Panc1 (cell line): ENCODE results near the gene SDK1. TPM values are rescaled to one million over a fixed set of nuclear protein-coding genes. Genes with fewer than 3 reads are reported as not detected.
"Not testable (repeated sequence)": the region's sequence is repeated elsewhere in the genome, so short reads cannot be mapped to it uniquely, and the experiment has no call there.

Source experiments
- ATAC-seq: fragments of 200-7000 bp; cut with Tn5 transposase; 2 replicates; pipeline ENCODE4 v1.9.1; 2020; ENCODE audit warnings: mild to moderate bottlenecking, moderate library complexity
- BruUV-seq: library from RNA; stranded (reverse); fragments of 400-500 nt; replicated peaks from 2 replicates; lab custom pipeline; 2021; lab: Mats Ljungman, UMichigan
- CTCF ChIA-PET: fragments of 300-600 bp; sonication (Branson Sonifier 250); formaldehyde crosslinking; loops from one replicate; lab custom pipeline; 2022; ENCODE audit warnings: antibody characterized with exemption; lab: Charles Lee
- POLR2A ChIA-PET: fragments of 300-600 bp; sonication (Branson Sonifier 250); formaldehyde crosslinking; loops from one replicate; lab custom pipeline; 2022; ENCODE audit warnings: antibody characterized with exemption; lab: Charles Lee
- DNase-seq: peaks from one replicate; pipeline ENCODE4 v3.0.0-alpha.2; 2010; ENCODE audit warnings: low read depth, low spot score
- H3K27ac ChIP-seq: 2 replicates; pipeline ENCODE4 v1.5.1; 2011; ENCODE audit warnings: mild to moderate bottlenecking, low read length, inconsistent platforms
- H3K27me3 ChIP-seq: fragments of 200-500 bp; sonication (Bioruptor generic); 2 replicates; pipeline ENCODE4 v1.6.0; 2014; ENCODE audit warnings: low read length, inconsistent platforms; ENCODE audit not compliant: control insufficient read depth, insufficient read depth
- H3K36me3 ChIP-seq: fragments of 200-500 bp; sonication (Bioruptor generic); 2 replicates; pipeline ENCODE4 v1.5.1; 2014; ENCODE audit warnings: inconsistent platforms, mild to moderate bottlenecking, low read length, moderate library complexity; ENCODE audit not compliant: control insufficient read depth, insufficient read depth
- H3K4me1 ChIP-seq: 2 replicates; pipeline ENCODE4 v1.5.1; 2011; ENCODE audit warnings: inconsistent platforms, mild to moderate bottlenecking, low read length, moderate library complexity; ENCODE audit not compliant: control insufficient read depth, insufficient read depth
- H3K4me3 ChIP-seq, 2 experiments: 2 replicates each; pipeline ENCODE4 v1.5.1; 2011 to 2012; ENCODE audit warnings: low read depth in 2 of 2, low read length in 2 of 2, mild to moderate bottlenecking in 2 of 2, inconsistent platforms in 1 of 2, moderate library complexity in 1 of 2
- H3K9me3 ChIP-seq: fragments of 200-500 bp; sonication (Bioruptor generic); 2 replicates; pipeline ENCODE4 v1.5.1; 2014; ENCODE audit warnings: low read depth, mild to moderate bottlenecking, inconsistent platforms, low read length, moderate library complexity; ENCODE audit not compliant: control insufficient read depth, insufficient read depth
- POLR2AphosphoS5 ChIP-seq: IDR thresholded peaks from 2 replicates; pipeline ENCODE4 v1.6.1; 2012; ENCODE audit warnings: mild to moderate bottlenecking, low read depth, low read length, moderate library complexity
- SIN3A ChIP-seq: IDR thresholded peaks from 2 replicates; pipeline ENCODE4 v1.6.1; 2012; ENCODE audit warnings: low read depth, mild to moderate bottlenecking, low read length, moderate library complexity, borderline replicate concordance; ENCODE audit not compliant: insufficient read depth
- TCF7L2 ChIP-seq: IDR thresholded peaks from 2 replicates; pipeline ENCODE4 v1.6.1; 2011; ENCODE audit warnings: mild to moderate bottlenecking, low read depth, low read length, inconsistent platforms
- in situ Hi-C: cut with HindIII; loops from 2 replicates; pipeline ENCODE4 v1.10.0; 2016; ENCODE audit warnings: low sequenced_read_pairs, low pct_unique_long_range_greater_than_20kb
- intact Hi-C: fragments of 100-400 bp; cut with micrococcal nuclease; formaldehyde crosslinking; loops from one replicate; pipeline ENCODE4 v1.10.0; 2022; ENCODE audit not compliant: unreplicated experiment
- total RNA-seq: library from RNA; stranded (reverse); gene quantifications from one replicate; pipeline ENCODE4 v1.2.1, GENCODE V29; 2021; ENCODE audit not compliant: unreplicated experiment
- TF ChIP-seq, protein P1 (sequence below), 2 experiments: IDR thresholded peaks; 2 replicates each; pipeline ENCODE4 v1.6.1; 2011 to 2012; ENCODE audit warnings: low read depth in 2 of 2, control low read depth in 1 of 2, low read length in 1 of 2, mild to moderate bottlenecking in 1 of 2, moderate library complexity in 1 of 2; ENCODE audit not compliant: insufficient read depth in 1 of 2
- TF ChIP-seq, protein P2 (sequence below): fragments of 450-650 bp; IDR thresholded peaks from 2 replicates; pipeline ENCODE4 v1.5.1; 2017; ENCODE audit warnings: mild to moderate bottlenecking

SDK1 gene
- total RNA-seq, 1 experiment from 2014 or later, result 47.4 TPM

DNA sequence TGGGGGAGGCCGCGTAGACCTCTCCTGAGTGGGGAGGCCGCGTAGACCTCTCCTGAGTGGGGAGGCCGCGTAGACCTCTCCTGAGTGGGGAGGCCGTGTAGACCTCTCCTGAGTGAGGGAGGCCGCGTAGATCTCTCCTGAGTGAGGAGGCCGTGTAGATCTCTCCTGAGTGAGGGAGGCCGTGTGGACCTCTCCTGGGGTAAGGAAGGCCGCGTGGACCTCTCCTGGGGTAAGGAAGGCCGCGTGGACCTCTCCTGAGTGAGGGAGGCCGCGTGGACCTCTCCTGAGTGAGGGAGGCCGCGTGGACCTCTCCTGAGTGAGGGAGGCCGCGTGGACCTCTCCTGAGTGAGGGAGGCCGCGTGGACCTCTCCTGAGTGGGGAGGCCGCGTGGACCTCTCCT is 963.2 kb downstream of the SDK1 start:
- H3K9me3 ChIP-seq, CTCF ChIA-PET, H3K27ac ChIP-seq, ATAC-seq, in situ Hi-C loops, H3K27me3 ChIP-seq, H3K4me1 ChIP-seq, BruUV-seq, DNase-seq, intact Hi-C loops, H3K36me3 ChIP-seq, H3K4me3 ChIP-seq: not testable (repeated sequence)
- POLR2A ChIA-PET, result interaction anchor here (0.6 kb wide), 1 partner anchor 59 kb away, joined by 7 read pairs; no protein-coding TSS in a partner anchor

DNA sequence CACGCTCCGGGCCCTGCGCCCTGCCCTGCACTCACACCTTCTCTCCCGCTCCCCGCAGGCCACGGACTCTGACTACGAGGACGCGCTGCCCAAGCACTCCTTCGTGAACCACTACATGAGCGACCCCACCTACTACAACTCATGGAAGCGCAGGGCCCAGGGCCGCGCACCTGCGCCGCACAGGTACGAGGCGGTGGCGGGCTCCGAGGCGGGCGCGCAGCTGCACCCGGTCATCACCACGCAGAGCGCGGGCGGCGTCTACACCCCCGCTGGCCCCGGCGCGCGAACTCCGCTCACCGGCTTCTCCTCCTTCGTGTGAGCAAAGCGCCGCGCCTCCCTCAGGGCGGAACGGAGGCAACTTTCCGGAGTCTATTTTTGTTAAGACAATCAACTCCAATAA is 964.0 kb downstream of the SDK1 start:
- H3K4me1 ChIP-seq, result no peaks in the 10 kb centered on the region
- H3K27ac ChIP-seq, result no peak overlapping the region
- no peaks in the 10 kb centered on the region for H3K9me3 ChIP-seq
- TF ChIP-seq TCF7L2, result no peak
- no peak for TF ChIP-seq POLR2AphosphoS5
- no peak for TF ChIP-seq SIN3A
- TF ChIP-seq, protein P1, sequence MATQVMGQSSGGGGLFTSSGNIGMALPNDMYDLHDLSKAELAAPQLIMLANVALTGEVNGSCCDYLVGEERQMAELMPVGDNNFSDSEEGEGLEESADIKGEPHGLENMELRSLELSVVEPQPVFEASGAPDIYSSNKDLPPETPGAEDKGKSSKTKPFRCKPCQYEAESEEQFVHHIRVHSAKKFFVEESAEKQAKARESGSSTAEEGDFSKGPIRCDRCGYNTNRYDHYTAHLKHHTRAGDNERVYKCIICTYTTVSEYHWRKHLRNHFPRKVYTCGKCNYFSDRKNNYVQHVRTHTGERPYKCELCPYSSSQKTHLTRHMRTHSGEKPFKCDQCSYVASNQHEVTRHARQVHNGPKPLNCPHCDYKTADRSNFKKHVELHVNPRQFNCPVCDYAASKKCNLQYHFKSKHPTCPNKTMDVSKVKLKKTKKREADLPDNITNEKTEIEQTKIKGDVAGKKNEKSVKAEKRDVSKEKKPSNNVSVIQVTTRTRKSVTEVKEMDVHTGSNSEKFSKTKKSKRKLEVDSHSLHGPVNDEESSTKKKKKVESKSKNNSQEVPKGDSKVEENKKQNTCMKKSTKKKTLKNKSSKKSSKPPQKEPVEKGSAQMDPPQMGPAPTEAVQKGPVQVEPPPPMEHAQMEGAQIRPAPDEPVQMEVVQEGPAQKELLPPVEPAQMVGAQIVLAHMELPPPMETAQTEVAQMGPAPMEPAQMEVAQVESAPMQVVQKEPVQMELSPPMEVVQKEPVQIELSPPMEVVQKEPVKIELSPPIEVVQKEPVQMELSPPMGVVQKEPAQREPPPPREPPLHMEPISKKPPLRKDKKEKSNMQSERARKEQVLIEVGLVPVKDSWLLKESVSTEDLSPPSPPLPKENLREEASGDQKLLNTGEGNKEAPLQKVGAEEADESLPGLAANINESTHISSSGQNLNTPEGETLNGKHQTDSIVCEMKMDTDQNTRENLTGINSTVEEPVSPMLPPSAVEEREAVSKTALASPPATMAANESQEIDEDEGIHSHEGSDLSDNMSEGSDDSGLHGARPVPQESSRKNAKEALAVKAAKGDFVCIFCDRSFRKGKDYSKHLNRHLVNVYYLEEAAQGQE (IDR thresholded peaks at IDR 0.05; ENCODE audit: insufficient read depth in 1 of 2, low read depth in 2 of 2, low read length in 1 of 2), result no peak
- TF ChIP-seq, protein P2, sequence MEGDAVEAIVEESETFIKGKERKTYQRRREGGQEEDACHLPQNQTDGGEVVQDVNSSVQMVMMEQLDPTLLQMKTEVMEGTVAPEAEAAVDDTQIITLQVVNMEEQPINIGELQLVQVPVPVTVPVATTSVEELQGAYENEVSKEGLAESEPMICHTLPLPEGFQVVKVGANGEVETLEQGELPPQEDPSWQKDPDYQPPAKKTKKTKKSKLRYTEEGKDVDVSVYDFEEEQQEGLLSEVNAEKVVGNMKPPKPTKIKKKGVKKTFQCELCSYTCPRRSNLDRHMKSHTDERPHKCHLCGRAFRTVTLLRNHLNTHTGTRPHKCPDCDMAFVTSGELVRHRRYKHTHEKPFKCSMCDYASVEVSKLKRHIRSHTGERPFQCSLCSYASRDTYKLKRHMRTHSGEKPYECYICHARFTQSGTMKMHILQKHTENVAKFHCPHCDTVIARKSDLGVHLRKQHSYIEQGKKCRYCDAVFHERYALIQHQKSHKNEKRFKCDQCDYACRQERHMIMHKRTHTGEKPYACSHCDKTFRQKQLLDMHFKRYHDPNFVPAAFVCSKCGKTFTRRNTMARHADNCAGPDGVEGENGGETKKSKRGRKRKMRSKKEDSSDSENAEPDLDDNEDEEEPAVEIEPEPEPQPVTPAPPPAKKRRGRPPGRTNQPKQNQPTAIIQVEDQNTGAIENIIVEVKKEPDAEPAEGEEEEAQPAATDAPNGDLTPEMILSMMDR, result no peak
- intact Hi-C loops, result no loop called here
- no peaks in the 10 kb centered on the region for H3K27me3 ChIP-seq
- ChIA-PET CTCF (no interaction called here), POLR2A (no interaction called here)
- DNase-seq (no peak), ATAC-seq (no peak)
- no peak overlapping the region for H3K4me3 ChIP-seq
- no TSS peak for BruUV-seq
- H3K36me3 ChIP-seq, result no peaks in the 10 kb centered on the region
- in situ Hi-C loops, result no loop called here

DNA sequence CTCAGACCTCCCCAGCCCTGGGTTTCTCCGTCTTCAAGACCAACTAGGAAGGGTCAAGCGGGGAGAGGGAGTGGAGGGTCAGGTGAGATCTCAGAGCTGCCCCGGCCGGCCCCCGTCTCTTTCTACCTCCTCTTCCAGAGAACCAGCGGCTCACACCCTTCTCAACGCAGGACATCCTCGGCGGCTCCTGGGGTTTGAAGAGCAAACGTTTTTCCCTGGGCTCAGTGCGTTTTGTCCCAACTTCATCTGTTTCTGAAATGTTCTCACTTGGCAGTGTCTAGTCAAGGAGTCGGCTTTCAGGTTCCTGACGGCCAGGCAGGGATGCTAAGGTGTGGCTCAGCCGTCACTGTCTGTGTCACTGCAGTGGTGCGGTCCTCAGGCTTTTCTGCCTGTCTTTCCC is 964.6 kb downstream of the SDK1 start:
- POLR2A ChIA-PET, result no interaction called here
- Histone ChIP-seq H3K4me1 (no peaks in the 10 kb centered on the region), H3K27ac (no peak overlapping the region), H3K4me3 (no peak overlapping the region), H3K27me3 (no peaks in the 10 kb centered on the region), H3K9me3 (no peaks in the 10 kb centered on the region), H3K36me3 (no peaks in the 10 kb centered on the region)
- in situ Hi-C loops, result no loop called here
- BruUV-seq, result no TSS peak
- ATAC-seq (no peak), DNase-seq (no peak)
- intact Hi-C loops, result no loop called here
- CTCF ChIA-PET, result no interaction called here
- TF ChIP-seq SIN3A (no peak), TCF7L2 (no peak), POLR2AphosphoS5 (no peak)
- TF ChIP-seq, protein P1 (IDR thresholded peaks at IDR 0.05; ENCODE audit: insufficient read depth in 1 of 2, low read depth in 2 of 2, low read length in 1 of 2), result no peak
- TF ChIP-seq, protein P2, result no peak
